Cardiac fibroblast (primary cell): ENCODE data around the gene S100A10.

Experiments used
- DNase-seq, 2 donors: peaks; one replicate each; pipeline versions ENCODE4 v3.0.0 to v3.0.0-alpha.2; 2010; ENCODE audit warnings: low read depth in 2 of 2
- H3K4me3 ChIP-seq, 2 donors: replicated peaks in 1 of 2; 1 replicate in 1 of 2; 2 replicates in 1 of 2; pipeline ENCODE4 v1.5.1; 2011; ENCODE audit warnings: low read depth in 2 of 2, low read length in 2 of 2, mild to moderate bottlenecking in 2 of 2, moderate library complexity in 1 of 2
- CTCF ChIP-seq: IDR thresholded peaks from one replicate; pipeline ENCODE4 v1.5.1; 2011; ENCODE audit warnings: low read depth, mild to moderate bottlenecking, low read length, inconsistent platforms

Gene S100A10

GRCh38 chr1:152035539-152036266, 42.0 kb upstream of the S100A10 start:
- peak overlapping the region; percentile 83 to 84 for H3K4me3 ChIP-seq
- TF ChIP-seq CTCF = no peak
- DNase-seq = peak; percentile 41 to 47

- peak; percentile 74 to 89 for DNase-seq
- peak; percentile 87 for TF ChIP-seq CTCF
- peak overlapping the region; percentile 83 to 84 for H3K4me3 ChIP-seq
These were observed 41.2 kb upstream of the S100A10 start for GRCh38 chr1:152034654-152035538.

GRCh38 chr1:152034324-152034653, 40.6 kb upstream of the S100A10 start:
- DNase-seq = no peak
- peak overlapping the region; percentile 83 to 84 for H3K4me3 ChIP-seq
- no peak for TF ChIP-seq CTCF

- no peak for DNase-seq
- TF ChIP-seq CTCF = no peak
- no peak overlapping the region for H3K4me3 ChIP-seq
These were observed 36.2 kb upstream of the S100A10 start for GRCh38 chr1:152029929-152030211.

- no peak overlapping the region for H3K4me3 ChIP-seq
- peak; percentile 57 to 68 for DNase-seq
- no peak for TF ChIP-seq CTCF
These were observed 35.7 kb upstream of the S100A10 start for GRCh38 chr1:152029144-152029928.

GRCh38 chr1:152026895-152027294, 33.2 kb upstream of the S100A10 start:
- H3K4me3 ChIP-seq = no peak overlapping the region
- TF ChIP-seq CTCF = no peak
- DNase-seq = peak in 1 of 2 donors; percentile 7
